Right atrium auricular region (tissue), 2 donors: ENCODE results near the gene WWOX. TPM values are rescaled to one million over a fixed set of nuclear protein-coding genes. Genes with fewer than 3 reads are reported as not detected.

ENCODE experiments used
- DNase-seq: peaks from one replicate; pipeline ENCODE4 v3.0.0-alpha.2; 2019; ENCODE audit warnings: low spot score
- H3K27ac ChIP-seq, 2 donors: fragments of 200-600 bp; sonication (generic); 1 replicate in 1 of 2; 2 replicates in 1 of 2; pipeline ENCODE4 v1.5.1; 2016 to 2019
- H3K27me3 ChIP-seq, 2 donors: fragments of 200-600 bp; sonication (generic); one replicate each; pipeline versions ENCODE4 v1.5.1 to v1.6.0; 2017 to 2019
- H3K36me3 ChIP-seq: fragments of 200-600 bp; sonication (generic); one replicate; pipeline ENCODE4 v1.5.1; 2016
- H3K4me1 ChIP-seq, 2 donors: fragments of 200-600 bp; sonication (generic); one replicate each; pipeline versions ENCODE4 v1.5.1 to v1.6.0; 2017 to 2019
- H3K4me3 ChIP-seq, 2 donors: fragments of 200-600 bp; sonication (generic); 1 replicate in 1 of 2; 2 replicates in 1 of 2; pipeline ENCODE4 v1.5.1; 2017 to 2019; ENCODE audit warnings: mild to moderate bottlenecking in 1 of 2, moderate library complexity in 1 of 2
- H3K9me3 ChIP-seq, 2 donors: fragments of 200-600 bp; sonication (generic); one replicate each; pipeline ENCODE4 v1.5.1; 2019
- CTCF ChIP-seq, 2 donors: fragments of 200-600 bp; sonication (generic); IDR thresholded peaks; one replicate each; pipeline ENCODE4 v1.5.1; 2019; ENCODE audit warnings: antibody characterized with exemption in 2 of 2
- total RNA-seq, 2 donors: library from RNA; depleted of rRNA; stranded (reverse); fragments of >200 nt; gene quantifications; one replicate each; pipeline ENCODE4 v1.1.0, GENCODE V29; 2016

WWOX gene
- total RNA-seq, 2 donors from 2014 or later, result 14.8 to 20.8 TPM

DNA sequence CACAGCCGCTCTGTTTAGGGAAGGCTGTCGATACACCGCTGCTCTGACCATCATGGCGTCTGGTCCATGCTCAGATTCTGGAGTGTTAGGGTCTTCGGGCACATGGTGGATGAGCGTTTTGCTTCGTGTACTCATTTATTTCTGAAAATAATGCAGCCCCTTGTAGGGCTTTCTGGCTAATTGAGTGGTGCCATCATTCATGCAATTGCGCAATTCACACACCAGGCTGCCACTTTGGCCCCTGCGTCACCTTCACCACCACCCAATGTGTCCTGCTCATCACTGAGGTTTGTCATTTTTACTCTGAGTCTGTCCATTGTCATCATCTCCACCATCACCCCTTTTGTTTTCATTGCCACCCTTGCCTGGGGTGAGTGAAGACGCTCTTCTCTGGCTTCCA is 557.4 kb downstream of the WWOX start:
- H3K27ac ChIP-seq, result no peak overlapping the region
- DNase-seq, result no peak
- H3K27me3 ChIP-seq, result no peaks in the 10 kb centered on the region
- no peak for TF ChIP-seq CTCF (IDR thresholded peaks at IDR 0.05)
- peaks cover 0 to 8% of the 10 kb centered on the region in 2 donors for H3K4me1 ChIP-seq
- H3K4me3 ChIP-seq, result no peak overlapping the region
- H3K9me3 ChIP-seq, result no peaks in the 10 kb centered on the region
- H3K36me3 ChIP-seq, result no peaks in the 10 kb centered on the region

GRCh38 chr16:78659216-78659615 is 559.8 kb downstream of the WWOX start:
- peaks cover 0 to 8% of the 10 kb centered on the region in 2 donors for H3K4me1 ChIP-seq
- no peak overlapping the region for H3K27ac ChIP-seq
- no peak overlapping the region for H3K4me3 ChIP-seq
- H3K9me3 ChIP-seq, result no peaks in the 10 kb centered on the region
- H3K36me3 ChIP-seq, result no peaks in the 10 kb centered on the region
- DNase-seq, result no peak
- H3K27me3 ChIP-seq, result no peaks in the 10 kb centered on the region
- no peak for TF ChIP-seq CTCF (IDR thresholded peaks at IDR 0.05)

DNA sequence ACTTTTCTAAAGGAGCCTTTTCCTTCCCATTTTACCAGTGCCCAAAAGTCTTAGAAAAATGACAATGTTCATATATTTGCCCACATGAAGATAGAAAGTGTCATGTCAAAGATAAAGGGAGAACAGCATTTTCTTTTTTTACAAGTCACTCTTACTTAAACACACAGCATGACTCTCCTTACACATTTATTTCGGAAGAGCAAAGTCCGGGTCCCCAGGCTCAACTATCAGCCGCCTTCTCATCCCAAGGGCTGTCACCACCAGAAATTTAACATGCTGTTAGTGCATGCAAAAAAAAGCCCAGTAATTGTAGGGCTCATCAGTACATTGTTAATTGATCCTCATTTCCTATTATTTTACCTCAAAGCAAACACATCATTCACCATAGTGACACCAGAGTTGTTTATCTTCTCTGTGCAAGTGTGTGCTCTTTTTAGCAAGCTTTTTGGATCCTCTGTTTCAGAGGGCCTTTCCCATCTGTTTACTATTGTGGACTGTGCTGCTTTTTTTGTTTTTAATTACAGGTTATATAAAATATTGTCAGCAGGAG is 560.3 kb downstream of the WWOX start:
- H3K27ac ChIP-seq, result no peak overlapping the region

DNA sequence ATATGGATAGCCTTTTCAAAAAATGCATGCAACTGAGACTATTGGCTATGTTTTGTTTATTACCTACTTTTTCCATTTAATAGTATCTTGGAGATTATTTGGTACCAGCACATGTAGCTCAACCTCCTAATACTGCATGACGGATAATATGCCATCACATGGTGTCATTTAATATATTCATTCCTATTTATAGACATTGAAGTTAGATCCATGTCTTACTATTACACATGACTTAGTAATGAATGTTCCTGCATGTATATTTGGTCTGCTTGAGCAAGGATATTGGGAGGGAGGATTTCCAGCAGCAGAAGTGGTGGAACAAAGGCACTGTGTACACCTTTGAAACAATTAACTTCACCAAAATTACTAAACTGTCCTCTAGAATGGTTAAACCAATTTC is 561.3 kb downstream of the WWOX start:
- Histone ChIP-seq H3K27ac (no peak overlapping the region), H3K9me3 (no peaks in the 10 kb centered on the region), H3K4me3 (no peak overlapping the region), H3K4me1 (peaks cover 0 to 2% of the 10 kb centered on the region in 2 donors), H3K27me3 (no peaks in the 10 kb centered on the region), H3K36me3 (no peaks in the 10 kb centered on the region)
- no peak for TF ChIP-seq CTCF (IDR thresholded peaks at IDR 0.05)
- no peak for DNase-seq

More for the DNA sequence above, 560.3 kb downstream of the WWOX start:
- H3K4me1 ChIP-seq, result peaks cover 0 to 8% of the 10 kb centered on the region in 2 donors
- H3K9me3 ChIP-seq, result no peaks in the 10 kb centered on the region
- H3K4me3 ChIP-seq, result no peak overlapping the region
- no peak for DNase-seq
- H3K27me3 ChIP-seq, result no peaks in the 10 kb centered on the region
- TF ChIP-seq CTCF (IDR thresholded peaks at IDR 0.05), result no peak
- H3K36me3 ChIP-seq, result no peaks in the 10 kb centered on the region

DNA sequence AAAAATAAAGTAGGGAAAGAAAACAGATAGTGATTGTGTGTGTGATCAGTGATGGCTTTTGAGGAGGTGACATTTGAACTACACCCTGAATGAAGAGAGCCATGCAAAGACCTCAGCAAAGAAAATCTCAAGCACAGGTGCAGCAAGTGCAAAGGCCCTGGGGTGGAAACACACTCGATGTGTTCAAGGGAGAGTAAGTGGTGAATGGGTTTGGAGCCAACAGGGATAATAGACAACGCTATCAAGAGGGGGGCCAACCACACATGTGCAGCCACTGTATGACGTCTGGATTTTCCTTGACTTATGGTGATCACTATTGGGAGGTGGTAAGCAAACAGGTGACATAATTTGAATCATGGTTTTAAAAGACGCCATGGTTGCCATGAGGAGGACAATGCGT is 564.2 kb downstream of the WWOX start:
- no peak for TF ChIP-seq CTCF (IDR thresholded peaks at IDR 0.05)
- H3K27ac ChIP-seq, result no peak overlapping the region
- no peaks in the 10 kb centered on the region for H3K4me1 ChIP-seq
- H3K9me3 ChIP-seq, result no peaks in the 10 kb centered on the region
- DNase-seq, result no peak
- no peak overlapping the region for H3K4me3 ChIP-seq
- no peaks in the 10 kb centered on the region for H3K36me3 ChIP-seq
- no peaks in the 10 kb centered on the region for H3K27me3 ChIP-seq
